Tibial nerve (tissue), 4 donors: Measurements from ENCODE around the gene CFAP61.

Source experiments
- CTCF ChIP-seq, 5 experiments: fragments of 200-600 bp in 3 of 5; fragments of 450-650 bp in 2 of 5; sonication (generic) in 3 of 5; IDR thresholded peaks; one replicate each; pipeline ENCODE4 v1.5.1; 2016 to 2019; ENCODE audit warnings: antibody characterized with exemption in 5 of 5, mild to moderate bottlenecking in 3 of 5, moderate library complexity in 2 of 5
- EP300 ChIP-seq, 2 donors: sonication (generic); formaldehyde crosslinking; IDR thresholded peaks; one replicate each; pipeline ENCODE4 v1.6.1; 2017; ENCODE audit warnings: antibody characterized with exemption in 2 of 2, mild to moderate bottlenecking in 1 of 2
- POLR2A ChIP-seq, 2 donors: fragments of 450-650 bp; IDR thresholded peaks; one replicate each; pipeline ENCODE4 v1.6.1; 2017; ENCODE audit warnings: antibody characterized with exemption in 2 of 2, mild to moderate bottlenecking in 2 of 2, moderate library complexity in 2 of 2

GRCh38 chr20:20201639-20202038 lies 149.3 kb downstream of the CFAP61 start:
- TF ChIP-seq POLR2A (IDR thresholded peaks at IDR 0.05) (no peak), EP300 (IDR thresholded peaks at IDR 0.05) (no peak), CTCF (IDR thresholded peaks at IDR 0.05) (no peak)
